PC-3 (cell line): Measurements from ENCODE around the gene ANK3. TPM values are rescaled to one million over a fixed set of nuclear protein-coding genes. Genes with fewer than 3 reads are reported as not detected.

ENCODE experiments used
- ATAC-seq: fragments of 200-7000 bp; cut with Tn5 transposase; 2 replicates; pipeline ENCODE4 v1.9.1; 2020; ENCODE audit warnings: mild to moderate bottlenecking, moderate library complexity
- BruUV-seq: library from RNA; stranded (reverse); fragments of 400-500 nt; replicated peaks from 2 replicates; lab custom pipeline; 2021; lab: Mats Ljungman, UMichigan
- CTCF ChIA-PET: fragments of 300-600 bp; sonication (Branson Sonifier 250); formaldehyde crosslinking; loops from one replicate; lab custom pipeline; 2022; ENCODE audit warnings: antibody characterized with exemption; lab: Charles Lee
- POLR2A ChIA-PET: fragments of 300-600 bp; sonication (Branson Sonifier 250); formaldehyde crosslinking; loops from one replicate; lab custom pipeline; 2022; ENCODE audit warnings: antibody characterized with exemption; ENCODE audit not compliant: unreplicated experiment; lab: Charles Lee
- DNase-seq: peaks from one replicate; pipeline ENCODE4 v3.0.0-alpha.2; 2015
- H2AFZ ChIP-seq: fragments of 300-600 bp; sonication (generic); 2 replicates; pipeline ENCODE4 v1.6.0; 2016; ENCODE audit warnings: antibody characterized with exemption, low read length
- H3F3A ChIP-seq: fragments of 300-600 bp; sonication (generic); one replicate; pipeline ENCODE4 v1.6.0; 2017; ENCODE audit warnings: antibody characterized with exemption, low read length, control low read depth, mild to moderate bottlenecking; ENCODE audit not compliant: unreplicated experiment
- H3K27ac ChIP-seq: fragments of 300-600 bp; sonication (generic); 2 replicates; pipeline ENCODE4 v1.5.1; 2016; ENCODE audit warnings: mild to moderate bottlenecking, low read length
- H3K27me3 ChIP-seq: fragments of 300-600 bp; sonication (generic); 2 replicates; pipeline ENCODE4 v1.6.1; 2016; ENCODE audit warnings: low read length, mixed read lengths
- H3K36me3 ChIP-seq: fragments of 300-600 bp; sonication (generic); 2 replicates; pipeline ENCODE4 v1.6.1; 2016; ENCODE audit warnings: low read depth, mixed run types, low read length, mixed read lengths
- H3K4me1 ChIP-seq: fragments of 300-600 bp; sonication (generic); 2 replicates; pipeline ENCODE4 v1.5.1; 2016; ENCODE audit warnings: low read length; ENCODE audit not compliant: insufficient read depth
- H3K4me2 ChIP-seq: fragments of 300-600 bp; sonication (generic); 2 replicates; pipeline ENCODE4 v1.6.0; 2016; ENCODE audit warnings: low read length
- H3K4me3 ChIP-seq: fragments of 300-600 bp; sonication (generic); 2 replicates; pipeline ENCODE4 v1.5.1; 2016; ENCODE audit warnings: mild to moderate bottlenecking, low read length, mixed read lengths
- H3K79me2 ChIP-seq: fragments of 300-600 bp; sonication (generic); 2 replicates; pipeline ENCODE4 v1.6.1; 2017; ENCODE audit warnings: low read length, mixed read lengths
- H3K9ac ChIP-seq: fragments of 300-600 bp; sonication (generic); 2 replicates; pipeline ENCODE4 v1.6.0; 2016; ENCODE audit warnings: mild to moderate bottlenecking, low read length
- H3K9me2 ChIP-seq: fragments of 300-600 bp; sonication (generic); replicated peaks from 2 replicates; pipeline ENCODE4 v1.6.1; 2016; ENCODE audit warnings: mixed run types, low read length, mixed read lengths
- H3K9me3 ChIP-seq: fragments of 300-600 bp; sonication (generic); 2 replicates; pipeline ENCODE4 v1.6.1; 2016; ENCODE audit warnings: low read length, mixed read lengths
- H4K20me1 ChIP-seq: fragments of 300-600 bp; sonication (generic); 2 replicates; pipeline ENCODE4 v1.6.1; 2016; ENCODE audit warnings: low read length, mixed read lengths
- EZH2 ChIP-seq: fragments of 300-600 bp; sonication (generic); IDR thresholded peaks from one replicate; pipeline ENCODE4 v1.6.1; 2017; ENCODE audit warnings: antibody characterized with exemption, mild to moderate bottlenecking, low read length; ENCODE audit not compliant: unreplicated experiment
- EZH2phosphoT487 ChIP-seq: fragments of 300-600 bp; sonication (generic); IDR thresholded peaks from 2 replicates; pipeline ENCODE4 v1.6.1; 2018; ENCODE audit warnings: mild to moderate bottlenecking, antibody characterized with exemption, low read length, borderline replicate concordance
- intact Hi-C: fragments of 100-400 bp; cut with micrococcal nuclease; formaldehyde crosslinking; loops from 2 replicates; pipeline ENCODE4 v1.9.0; 2023
- total RNA-seq: library from RNA; depleted of rRNA; stranded (reverse); fragments of >200 nt; gene quantifications from 2 replicates; pipeline ENCODE4 v1.2.3, GENCODE V29; 2014
- TF ChIP-seq, protein P1 (sequence below): fragments of 300-600 bp; sonication (generic); conservative IDR thresholded peaks from 2 replicates; pipeline ENCODE4 v1.5.1; 2017; ENCODE audit warnings: antibody characterized with exemption, low read depth, mild to moderate bottlenecking, low read length

The ANK3 gene
- total RNA-seq, 1 experiment from 2014 or later: 29.5 TPM

DNA sequence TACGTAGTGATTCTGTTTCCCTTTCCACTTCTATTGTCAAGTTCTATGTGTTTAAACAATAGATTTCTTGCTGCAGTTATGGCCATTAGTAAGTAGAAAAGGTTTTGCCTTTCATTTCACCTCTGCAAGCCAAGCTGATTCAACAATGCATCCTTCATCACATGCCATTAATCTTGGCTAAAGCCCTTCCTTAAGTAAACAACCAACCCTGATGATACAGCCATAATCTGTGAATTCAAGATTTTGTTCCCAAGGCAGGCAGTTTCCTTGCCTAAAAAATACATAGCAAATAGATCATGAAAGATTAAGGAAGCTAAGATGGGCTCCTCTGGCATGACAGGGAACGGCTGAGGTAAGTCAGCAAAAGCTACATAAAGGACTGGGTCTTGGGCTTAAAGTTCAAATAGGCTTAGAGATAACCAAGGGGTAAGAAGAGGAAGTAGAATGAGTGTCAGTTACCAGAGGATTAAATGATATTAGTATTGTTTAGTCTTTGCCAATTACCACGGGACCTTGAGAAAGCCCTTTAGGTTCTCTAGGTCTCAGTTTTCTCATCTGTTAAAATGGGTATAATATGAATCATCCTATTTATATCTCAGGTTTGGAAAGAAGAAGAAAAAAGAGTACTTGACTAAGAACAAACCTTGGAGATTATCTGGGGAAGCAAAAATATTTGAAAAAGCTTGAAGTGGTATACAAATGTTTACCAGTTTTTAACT, 35.9 kb upstream of the ANK3 start:
- Histone ChIP-seq H3K4me1 (peaks cover 84% of the 10 kb centered on the region), H3K79me2 (0 out of 2 replicates have a peak, but pooled peaks cover 5% of the 10 kb centered on the region), H3K36me3 (no peaks in the 10 kb centered on the region), H4K20me1 (no peaks in the 10 kb centered on the region), H2AFZ (0 out of 2 replicates have a peak overlapping the region, but pooled peaks have one; percentile 2), H3F3A (peaks cover 14% of the 10 kb centered on the region), H3K9me3 (no peaks in the 10 kb centered on the region), H3K9ac (peak overlapping the region; percentile 64), H3K27ac (peak overlapping the region; percentile 93), H3K9me2 (no peaks in the 10 kb centered on the region), H3K27me3 (no peaks in the 10 kb centered on the region), H3K4me2 (peak overlapping the region; percentile 53), H3K4me3 (peak overlapping the region; percentile 6; the same call in 1 of the 2 replicates)
- peak; percentile 70 for ATAC-seq
- POLR2A ChIA-PET: no interaction called here
- CTCF ChIA-PET: interaction anchor here (0.5 to 1.6 kb wide), 4 partner anchors 90 to 325 kb away, joined by 3 to 6 read pairs (median 4); no protein-coding TSS in a partner anchor
- peak; percentile 95 for DNase-seq
- TSS peak; percentile 84 for BruUV-seq
- TF ChIP-seq EZH2phosphoT487: no peak
- TF ChIP-seq EZH2: no peak
- TF ChIP-seq, protein P1, sequence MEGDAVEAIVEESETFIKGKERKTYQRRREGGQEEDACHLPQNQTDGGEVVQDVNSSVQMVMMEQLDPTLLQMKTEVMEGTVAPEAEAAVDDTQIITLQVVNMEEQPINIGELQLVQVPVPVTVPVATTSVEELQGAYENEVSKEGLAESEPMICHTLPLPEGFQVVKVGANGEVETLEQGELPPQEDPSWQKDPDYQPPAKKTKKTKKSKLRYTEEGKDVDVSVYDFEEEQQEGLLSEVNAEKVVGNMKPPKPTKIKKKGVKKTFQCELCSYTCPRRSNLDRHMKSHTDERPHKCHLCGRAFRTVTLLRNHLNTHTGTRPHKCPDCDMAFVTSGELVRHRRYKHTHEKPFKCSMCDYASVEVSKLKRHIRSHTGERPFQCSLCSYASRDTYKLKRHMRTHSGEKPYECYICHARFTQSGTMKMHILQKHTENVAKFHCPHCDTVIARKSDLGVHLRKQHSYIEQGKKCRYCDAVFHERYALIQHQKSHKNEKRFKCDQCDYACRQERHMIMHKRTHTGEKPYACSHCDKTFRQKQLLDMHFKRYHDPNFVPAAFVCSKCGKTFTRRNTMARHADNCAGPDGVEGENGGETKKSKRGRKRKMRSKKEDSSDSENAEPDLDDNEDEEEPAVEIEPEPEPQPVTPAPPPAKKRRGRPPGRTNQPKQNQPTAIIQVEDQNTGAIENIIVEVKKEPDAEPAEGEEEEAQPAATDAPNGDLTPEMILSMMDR: no peak
- intact Hi-C loops: loop anchor here (1.0 to 2.0 kb wide), 3 partner anchors 41 to 142 kb away; no protein-coding TSS in a partner anchor

GRCh38 chr10:60424971-60425370, 35.3 kb upstream of the ANK3 start:
- TF ChIP-seq EZH2phosphoT487 (no peak), EZH2 (no peak)
- TF ChIP-seq, protein P1: no peak
- Histone ChIP-seq H3K27ac (peak overlapping the region; percentile 93), H3K4me3 (no peak overlapping the region), H3K27me3 (no peaks in the 10 kb centered on the region), H3K4me2 (peak overlapping the region; percentile 53), H3K79me2 (0 out of 2 replicates have a peak, but pooled peaks cover 5% of the 10 kb centered on the region), H4K20me1 (no peaks in the 10 kb centered on the region), H2AFZ (no peak overlapping the region), H3K36me3 (no peaks in the 10 kb centered on the region), H3F3A (peaks cover 14% of the 10 kb centered on the region), H3K9ac (peak overlapping the region; percentile 34), H3K4me1 (peaks cover 79% of the 10 kb centered on the region), H3K9me2 (no peaks in the 10 kb centered on the region), H3K9me3 (no peaks in the 10 kb centered on the region)
- DNase-seq (no peak), ATAC-seq (no peak)
- intact Hi-C loops: loop anchor here (1.0 kb wide), 2 partner anchors 41 to 142 kb away; no protein-coding TSS in a partner anchor
- POLR2A ChIA-PET: no interaction called here
- BruUV-seq: no TSS peak
- CTCF ChIA-PET: interaction anchor here (0.5 kb wide), 1 partner anchor 325 kb away, joined by 4 read pairs; no protein-coding TSS in a partner anchor
